Measurements from ENCODE around the gene ALG9.
"Not testable (repeated sequence)": the region's sequence is repeated elsewhere in the genome, so short reads cannot be mapped to it uniquely, and the experiment has no call there.

The ALG9 gene

DNA sequence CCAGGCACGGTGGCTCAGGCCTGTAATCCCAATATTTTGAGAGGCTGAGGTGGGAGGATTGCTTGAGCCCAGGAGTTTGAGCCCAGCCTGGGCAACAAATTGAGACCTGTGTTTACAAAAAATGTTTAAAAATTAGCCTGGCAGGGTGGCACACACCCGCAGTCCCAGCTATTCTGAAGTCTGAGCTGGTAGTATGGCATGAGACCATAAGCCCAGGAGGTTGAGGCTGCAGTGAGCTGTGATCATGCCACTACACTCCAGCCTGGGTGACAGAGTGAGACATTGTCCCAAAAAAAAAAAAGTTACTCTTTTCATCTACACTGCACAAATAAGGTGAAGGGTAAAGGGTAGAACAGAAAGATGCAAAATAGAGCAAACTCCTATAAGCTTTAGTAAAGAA, 82.9 kb downstream of the ALG9 start:
- no peak for TF ChIP-seq CTCF (IDR thresholded peaks at IDR 0.05; ENCODE audit: insufficient read depth, missing control alignments)
- FAIRE-seq (no peak), DNase-seq (ENCODE audit: insufficient read length, low spot score) (no peak)

GRCh38 chr11:111788051-111788450, 83.3 kb downstream of the ALG9 start:
- no peak for TF ChIP-seq CTCF (IDR thresholded peaks at IDR 0.05; ENCODE audit: insufficient read depth, missing control alignments)
- FAIRE-seq (no peak), DNase-seq (ENCODE audit: insufficient read length, low spot score) (no peak)

DNA sequence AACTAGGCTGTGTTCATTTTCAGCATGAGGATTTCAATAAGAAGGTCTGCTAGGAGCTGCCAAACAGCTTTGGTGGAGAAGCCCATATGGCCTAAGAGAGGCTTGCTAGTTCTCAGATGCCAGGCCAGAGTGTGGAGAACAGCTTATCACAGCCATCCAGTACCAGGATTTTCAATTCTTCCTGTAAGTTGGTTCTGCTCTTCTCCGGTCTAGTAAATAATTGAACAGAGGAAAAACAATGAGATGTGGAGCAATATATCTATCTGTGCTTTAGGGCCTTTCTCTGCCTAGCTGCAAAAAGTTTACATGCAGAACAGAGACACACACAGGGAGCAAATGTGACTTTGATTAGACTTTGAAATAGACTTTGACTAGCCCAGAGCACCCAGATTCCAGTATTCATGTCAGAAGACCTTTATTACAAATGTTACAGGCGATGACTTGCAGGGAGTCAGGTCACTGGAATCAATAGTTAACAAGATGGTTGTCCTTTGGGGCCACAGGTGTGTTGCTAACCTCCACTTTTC, 85.4 kb downstream of the ALG9 start:
- no peak for TF ChIP-seq CTCF (IDR thresholded peaks at IDR 0.05; ENCODE audit: insufficient read depth, missing control alignments)
- FAIRE-seq: no peak

GRCh38 chr11:111785076-111785475, 86.3 kb downstream of the ALG9 start:
- no peak for TF ChIP-seq CTCF (IDR thresholded peaks at IDR 0.05; ENCODE audit: insufficient read depth, missing control alignments)
- no peak for DNase-seq (ENCODE audit: insufficient read length, low spot score)
- FAIRE-seq: no peak

More for the DNA sequence above, 85.4 kb downstream of the ALG9 start:
- DNase-seq (ENCODE audit: insufficient read length, low spot score): no peak

DNA sequence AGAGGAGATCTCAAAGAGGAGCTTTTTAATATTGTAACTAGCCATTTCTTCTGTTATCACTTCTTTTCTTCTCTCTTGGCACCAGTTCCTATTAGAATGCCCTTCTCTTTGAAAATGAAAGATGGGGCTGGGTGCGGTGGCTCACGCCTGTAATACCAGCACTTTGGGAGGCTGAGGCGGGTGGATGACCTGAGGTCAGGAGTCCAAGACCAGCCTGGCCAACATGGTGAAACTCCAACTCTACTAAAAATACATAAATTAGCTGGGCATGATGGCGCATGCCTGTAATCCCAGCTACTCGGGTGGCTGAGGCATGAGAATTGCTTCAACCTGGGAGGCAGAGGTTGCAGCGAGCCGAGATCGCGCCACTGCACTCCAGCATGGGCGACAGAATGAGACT, 87.1 kb downstream of the ALG9 start:
- DNase-seq (ENCODE audit: insufficient read length, low spot score); FAIRE-seq: not testable (repeated sequence)

DNA sequence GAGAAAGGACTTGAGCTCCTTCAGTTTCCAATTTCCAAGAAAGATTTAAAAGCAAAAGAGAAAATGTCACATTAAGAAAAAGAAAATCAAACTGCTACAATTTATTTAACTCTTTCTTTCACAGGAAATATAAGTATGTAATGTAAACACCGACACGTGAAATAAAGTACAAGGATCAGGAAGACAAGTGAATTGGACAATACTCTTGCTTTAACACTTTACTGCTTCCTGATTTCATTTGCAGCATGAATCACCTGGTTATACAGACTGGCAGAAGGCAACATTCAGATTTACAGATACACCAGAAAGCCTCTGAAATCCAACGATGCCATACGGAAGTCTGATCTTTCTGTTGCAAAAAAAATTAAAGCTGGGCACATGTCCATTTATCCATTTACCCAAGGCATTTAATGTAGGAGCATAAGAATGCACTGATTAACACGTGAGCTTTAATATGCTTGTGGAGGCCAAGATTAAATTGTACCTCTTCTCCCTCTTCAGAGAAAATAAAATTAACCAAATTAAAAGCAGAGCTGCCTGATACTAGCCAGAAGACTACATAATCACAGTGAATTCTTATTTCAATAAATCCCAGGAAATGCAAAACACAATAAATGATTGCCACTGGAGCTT, 89.2 kb downstream of the ALG9 start:
- FAIRE-seq (no peak), DNase-seq (ENCODE audit: insufficient read length, low spot score) (no peak)
- no peak for TF ChIP-seq CTCF (IDR thresholded peaks at IDR 0.05; ENCODE audit: insufficient read depth, missing control alignments)

- FAIRE-seq (no peak), DNase-seq (ENCODE audit: insufficient read length, low spot score) (no peak)
- no peak for TF ChIP-seq CTCF (IDR thresholded peaks at IDR 0.05; ENCODE audit: insufficient read depth, missing control alignments)
Measured at GRCh38 chr11:111779118-111779517, 92.3 kb downstream of the ALG9 start.
